ENCODE data around the gene NID2.
A peak's percentile ranks its signal among the peaks of the same experiment; 100 is the strongest.

- TF ChIP-seq CTCF (conservative IDR thresholded peaks at IDR 0.05; ENCODE audit: low read depth, low read length) (peak; percentile 97), EZH2 (IDR thresholded peaks at IDR 0.05; ENCODE audit: borderline replicate concordance, low read depth, low read length, poor library complexity, severe bottlenecking) (no peak)
Measured at GRCh38 chr14:51979088-51979709, 89.7 kb downstream of the NID2 start.

Data from A673 (cell line).